K562 (cell line): Measurements from ENCODE around the gene NEUROD4. TPM values are rescaled to one million over a fixed set of nuclear protein-coding genes. Genes with fewer than 3 reads are reported as not detected.

ENCODE experiments used
- ATAC-seq: fragments of 200-7000 bp; cut with Tn5 transposase; 3 replicates; pipeline ENCODE4 v1.9.1; 2020; ENCODE audit warnings: moderate library complexity
- BruUV-seq: library from RNA; stranded (reverse); fragments of 400-500 nt; replicated peaks from 2 replicates; lab custom pipeline; 2021; lab: Mats Ljungman, UMichigan
- CTCF ChIA-PET: fragments of 300-600 bp; formaldehyde crosslinking; extraction: SDS; loops from one replicate; lab custom pipeline; 2021; ENCODE audit warnings: low intra/inter-chr PET ratio; lab: Yijun Ruan, JAX
- POLR2A ChIA-PET: fragments of 300-600, 350-650 bp; sonication (Branson Sonifier 250); formaldehyde crosslinking; extraction: SDS; loops from one replicate; lab custom pipeline; 2021; ENCODE audit warnings: antibody characterized with exemption, inconsistent platforms; lab: Yijun Ruan, JAX
- DNase-seq, 4 experiments: peaks; one replicate each; pipeline versions ENCODE4 v3.0.0 to v3.0.0-alpha.2; 2011 to 2018; ENCODE audit warnings: low spot score in 3 of 4, mixed read lengths in 3 of 4; ENCODE audit errors: extremely low read depth in 1 of 4
- FAIRE-seq: peaks from 2 replicates; lab custom pipeline; 2011; peaks lifted over from hg19 to GRCh38; lab: Jason Lieb, UNC
- H2AFZ ChIP-seq: 2 replicates; pipeline ENCODE4 v1.6.0; 2011; ENCODE audit warnings: low read depth, low read length, control low read depth, inconsistent platforms
- H3K27ac ChIP-seq: fragments of 200-600 bp; 3 replicates; pipeline ENCODE4 v1.8.0; 2011; ENCODE audit warnings: low read depth, mild to moderate bottlenecking, control low read depth, inconsistent platforms, low read length, moderate library complexity, mixed read lengths; ENCODE audit errors: extremely low read depth
- H3K27me3 ChIP-seq, 2 experiments: fragments of 300-600 bp in 1 of 2; 2 replicates in 1 of 2; 3 replicates in 1 of 2; pipeline versions ENCODE4 v1.6.0 to v1.8.0; 2011; ENCODE audit warnings: inconsistent platforms in 2 of 2, low read length in 2 of 2, mild to moderate bottlenecking in 1 of 2, mixed read lengths in 1 of 2, moderate library complexity in 1 of 2; ENCODE audit not compliant: control insufficient read depth in 2 of 2, insufficient read depth in 2 of 2
- H3K36me3 ChIP-seq: fragments of 300-600 bp; 3 replicates; pipeline ENCODE4 v1.8.0; 2011; ENCODE audit warnings: mild to moderate bottlenecking, low read length, inconsistent platforms; ENCODE audit not compliant: control insufficient read depth, insufficient read depth
- H3K4me1 ChIP-seq, 2 experiments: fragments of 200-600 bp in 1 of 2; replicated peaks in 1 of 2; 2 replicates in 1 of 2; 3 replicates in 1 of 2; pipeline versions ENCODE4 v1.5.1 to v1.8.0; 2011; ENCODE audit warnings: inconsistent platforms in 2 of 2, low read length in 2 of 2, mild to moderate bottlenecking in 1 of 2, mixed read lengths in 1 of 2, moderate library complexity in 1 of 2; ENCODE audit not compliant: control insufficient read depth in 2 of 2, insufficient read depth in 2 of 2
- H3K4me2 ChIP-seq: 2 replicates; pipeline ENCODE4 v1.6.1; 2011; ENCODE audit warnings: low read length, control low read depth, inconsistent platforms, mixed read lengths; ENCODE audit not compliant: insufficient read depth
- H3K4me3 ChIP-seq: fragments of 200-600 bp; sonication (generic), shearing (Covaris generic); 2 replicates; pipeline ENCODE4 v1.5.1; 2016; ENCODE audit warnings: control low read depth, inconsistent platforms
- H3K79me2 ChIP-seq: fragments of 200-600 bp; 3 replicates; pipeline ENCODE4 v1.8.0; 2011; ENCODE audit warnings: low read length, inconsistent platforms; ENCODE audit not compliant: control insufficient read depth, insufficient read depth
- H3K9ac ChIP-seq, 2 experiments: 2 replicates each; pipeline versions ENCODE4 v1.6.0 to v1.6.1; 2011; ENCODE audit warnings: low read depth in 2 of 2, low read length in 2 of 2, control low read depth in 1 of 2, inconsistent platforms in 1 of 2, mild to moderate bottlenecking in 1 of 2, mixed read lengths in 1 of 2; ENCODE audit not compliant: insufficient read depth in 1 of 2
- H3K9me1 ChIP-seq: one replicate; pipeline ENCODE4 v1.6.0; 2011; ENCODE audit warnings: inconsistent platforms, mild to moderate bottlenecking, low read length, moderate library complexity; ENCODE audit not compliant: control insufficient read depth, insufficient read depth
- H3K9me3 ChIP-seq: replicated peaks from 2 replicates; pipeline ENCODE4 v1.5.1; 2011; ENCODE audit warnings: low read depth, low read length, inconsistent platforms; ENCODE audit not compliant: control insufficient read depth, insufficient read depth
- H4K20me1 ChIP-seq: replicated peaks from 2 replicates; pipeline ENCODE4 v1.6.1; 2011; ENCODE audit warnings: low read length, inconsistent platforms, mixed read lengths; ENCODE audit not compliant: control insufficient read depth, insufficient read depth
- ESRRA ChIP-seq: fragments of 450-650 bp; IDR thresholded peaks from 2 replicates; pipeline ENCODE4 v1.6.1; 2014; ENCODE audit warnings: low read depth, mild to moderate bottlenecking, moderate library complexity, borderline replicate concordance
- FIP1L1 ChIP-seq: fragments of 200-400 bp; formaldehyde crosslinking; IDR thresholded peaks from 2 replicates; pipeline ENCODE4 v1.6.1; 2018; ENCODE audit warnings: mild to moderate bottlenecking, low read depth, low read length; ENCODE audit not compliant: poor library complexity, severe bottlenecking
- KAT2B ChIP-seq: IDR thresholded peaks from one replicate; pipeline ENCODE4 v1.6.1; 2012; ENCODE audit warnings: low read depth, mild to moderate bottlenecking, control low read depth, inconsistent platforms, low read length, moderate library complexity
- KLF16 ChIP-seq: IDR thresholded peaks from 2 replicates; pipeline ENCODE4 v1.6.1; 2016; ENCODE audit warnings: antibody characterized with exemption
- NFRKB ChIP-seq: fragments of 450-650 bp; IDR thresholded peaks from 2 replicates; pipeline ENCODE4 v1.6.1; 2016; ENCODE audit warnings: low read depth
- SUPT5H ChIP-seq: fragments of 450-650 bp; IDR thresholded peaks from 2 replicates; pipeline ENCODE4 v1.6.1; 2016
- ZBTB12 ChIP-seq: fragments of 250-450 bp; sonication (Bioruptor Pico); IDR thresholded peaks from 2 replicates; pipeline ENCODE4 v1.4.0; 2020
- ZNF253 ChIP-seq: fragments of 250-450 bp; sonication (Bioruptor Pico); conservative IDR thresholded peaks from 2 replicates; pipeline ENCODE4 v1.6.1; 2021; ENCODE audit warnings: mild to moderate bottlenecking
- ZNF551 ChIP-seq: fragments of 250-450 bp; sonication (Bioruptor Pico); IDR thresholded peaks from 2 replicates; pipeline ENCODE4 v1.5.0; 2021; ENCODE audit warnings: mild to moderate bottlenecking, moderate library complexity
- ZNF668 ChIP-seq: fragments of 250-450 bp; sonication (Bioruptor Pico); IDR thresholded peaks from 2 replicates; pipeline ENCODE4 v1.8.0; 2022; ENCODE audit warnings: mild to moderate bottlenecking, inconsistent platforms
- WGBS: fragments of 100-300 bp; shearing (Covaris generic); methylation state at CpG from one replicate; pipeline ENCODE4 v1.1.6; 2016; ENCODE audit warnings: low coverage, mixed read lengths; ENCODE audit not compliant: insufficient coverage; ENCODE audit errors: missing lambda C conversion rate; 5-methylcytosine and 5-hydroxymethylcytosine counted together
- in situ Hi-C: fragments of 300-500 bp; cut with MboI; formaldehyde crosslinking; loops from 4 replicates; pipeline ENCODE4 v1.15.0; 2018; ENCODE audit warnings: inconsistent platforms, mixed read lengths
- intact Hi-C: fragments of 100-400 bp; cut with micrococcal nuclease; formaldehyde crosslinking; loops from 2 replicates; pipeline ENCODE4 v1.14.2; 2022
- polyA plus RNA-seq, 8 experiments: library from polyadenylated mRNA; depleted of rRNA in 4 of 8; stranded (reverse) in 5 of 8; unstranded in 3 of 8; fragments of >200 nt; fragmentation: Nextera tagmentation in 2 of 8; fragmentation: Illumina TruSeq in 1 of 8; extraction: Ambion mirVana in 2 of 8; extraction: Trizol in 1 of 8; gene quantifications; 2 replicates each; pipeline versions ENCODE4 v1.2.1 to v1.2.3, GENCODE V29; 2011 to 2014; ENCODE audit warnings: inconsistent platforms in 1 of 8, missing spikeins in 1 of 8
- total RNA-seq, 7 experiments: library from RNA; depleted of rRNA in 6 of 7; stranded (reverse); fragments of >200 nt in 6 of 7; fragmentation: Illumina TruSeq in 2 of 7; extraction: Trizol in 2 of 7; gene quantifications; 2 replicates each; pipeline versions ENCODE4 v1.2.1 to v1.2.3, GENCODE V29; 2011 to 2021; ENCODE audit warnings: low replicate concordance in 1 of 7

The NEUROD4 gene
- total and polyA plus RNA-seq, 9 of the 15 experiments (the other 6 are each of a cell fraction or from before 2014, with no cell fraction given): not detected

- no peak for TF ChIP-seq ZBTB12 (CRISPR knock-in tag)
Measured at GRCh38 chr12:55037351-55037987, 17.7 kb downstream of the NEUROD4 start (continued).

- Histone ChIP-seq H3K4me1 (no peaks in the 10 kb centered on the region), H4K20me1 (no peaks in the 10 kb centered on the region), H3K36me3 (no peaks in the 10 kb centered on the region), H3K4me2 (no peak overlapping the region), H3K4me3 (no peak overlapping the region), H3K79me2 (no peaks in the 10 kb centered on the region), H3K9me3 (no peaks in the 10 kb centered on the region), H3K27me3 (peaks cover 7 to 10% of the 10 kb centered on the region in 2 experiments; a peak in 3 of 5 replicates), H3K9me1 (no peaks in the 10 kb centered on the region), H3K27ac (no peak overlapping the region), H3K9ac (no peak overlapping the region), H2AFZ (no peak overlapping the region)
- intact Hi-C loops: no loop called here
- CTCF ChIA-PET: no interaction called here
- TF ChIP-seq KAT2B (no peak), ZNF253 (no peak), SUPT5H (no peak), ZNF551 (CRISPR knock-in tag) (no peak), ZNF668 (CRISPR knock-in tag) (no peak), KLF16 (no peak), ESRRA (no peak), FIP1L1 (no peak), NFRKB (no peak)
- in situ Hi-C loops: no loop called here
- ATAC-seq (no peak), DNase-seq (no peak), FAIRE-seq (no peak)
- WGBS: 2% methylated on average over 10 of the region's 10 CpGs
- no TSS peak for BruUV-seq
- POLR2A ChIA-PET: no interaction called here
Measured at GRCh38 chr12:55039395-55040354, 19.9 kb downstream of the NEUROD4 start.
